Thyroid gland (tissue), 4 donors: ENCODE measurements around the gene IPP.

ENCODE experiments used
- CTCF ChIP-seq, 6 experiments: fragments of 200-600 bp in 3 of 6; fragments of 450-650 bp in 3 of 6; sonication (generic) in 3 of 6; IDR thresholded peaks; one replicate each; pipeline ENCODE4 v1.5.1; 2016 to 2019; ENCODE audit warnings: antibody characterized with exemption in 6 of 6, mild to moderate bottlenecking in 2 of 6, inconsistent platforms in 1 of 6, moderate library complexity in 1 of 6
- POLR2A ChIP-seq, 2 donors: fragments of 450-650 bp; IDR thresholded peaks; one replicate each; pipeline ENCODE4 v1.6.1; 2017; ENCODE audit warnings: antibody characterized with exemption in 2 of 2, mild to moderate bottlenecking in 2 of 2, moderate library complexity in 1 of 2

DNA sequence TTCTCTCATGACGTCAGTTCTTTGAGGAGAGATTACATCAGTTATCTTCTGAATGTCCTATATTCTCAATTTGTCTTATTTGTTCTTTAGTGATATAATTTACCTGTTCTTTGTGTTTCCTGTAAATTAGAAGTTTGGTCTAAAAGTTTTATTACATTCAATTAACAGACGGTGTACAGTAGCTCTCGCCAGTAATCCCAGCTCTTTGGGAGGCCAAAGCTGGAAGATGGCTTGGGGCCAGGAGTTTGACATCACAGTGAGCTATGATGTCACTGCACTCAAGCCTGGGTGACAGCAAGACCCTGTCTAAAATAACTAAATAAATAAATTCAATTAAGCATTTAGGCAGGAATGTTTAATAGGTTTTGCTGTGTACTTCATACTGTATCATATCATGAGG is 25.3 kb upstream of the IPP start:
- TF ChIP-seq POLR2A (IDR thresholded peaks at IDR 0.05) (no peak), CTCF (IDR thresholded peaks at IDR 0.05) (no peak)
